ENCODE data around the gene KRAS.

- TF ChIP-seq CTCF (IDR thresholded peaks at IDR 0.05) (peak in 5 of 6 experiments; percentile 48 to 69 (median 56)), POLR2A (IDR thresholded peaks at IDR 0.05) (no peak)
These were observed 9.3 kb downstream of the KRAS start for GRCh38 chr12:25241167-25242020.
